ENCODE measurements around the gene PRSS2. TPM values are rescaled to one million over a fixed set of nuclear protein-coding genes. Genes with fewer than 3 reads are reported as not detected.
A peak's percentile ranks its signal among the peaks of the same experiment; 100 is the strongest.
"Not testable (repeated sequence)": the region's sequence is repeated elsewhere in the genome, so short reads cannot be mapped to it uniquely, and the experiment has no call there.

PRSS2 gene
- total and polyA plus RNA-seq, 2 donors (not counting 3 experiments of a cell fraction or from before 2014, with no cell fraction given), result 0.25 TPM; not detected in 1

DNA sequence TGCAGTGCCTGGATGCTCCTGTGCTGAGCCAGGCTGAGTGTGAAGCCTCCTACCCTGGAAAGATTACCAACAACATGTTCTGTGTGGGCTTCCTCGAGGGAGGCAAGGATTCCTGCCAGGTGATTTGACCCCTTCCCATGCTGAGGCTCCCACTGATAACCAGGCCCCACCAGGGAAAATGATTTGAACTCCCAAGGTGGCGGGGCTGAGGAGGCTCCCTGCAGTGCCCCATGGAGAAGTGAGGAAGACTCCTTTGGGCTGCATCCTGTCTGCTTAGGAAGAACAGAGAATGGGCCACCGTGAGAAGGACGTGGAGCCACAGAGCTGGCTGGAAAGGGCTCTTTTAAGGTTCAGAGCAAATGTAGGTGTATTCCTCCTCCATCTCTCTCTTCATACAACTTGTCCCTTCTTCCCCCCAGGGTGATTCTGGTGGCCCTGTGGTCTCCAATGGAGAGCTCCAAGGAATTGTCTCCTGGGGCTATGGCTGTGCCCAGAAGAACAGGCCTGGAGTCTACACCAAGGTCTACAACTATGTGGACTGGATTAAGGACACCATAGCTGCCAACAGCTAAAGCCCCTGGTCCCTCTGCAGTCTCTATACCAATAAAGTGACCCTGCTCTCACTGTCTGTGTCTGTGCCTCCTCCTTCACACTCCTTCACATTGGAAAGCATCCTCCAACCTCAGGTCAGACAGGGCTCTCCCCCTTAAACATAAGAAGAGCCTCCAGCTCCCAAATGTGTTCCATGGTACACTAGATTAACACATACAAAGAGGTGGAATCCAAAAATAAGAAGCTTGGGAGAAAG lies 3.4 kb downstream of the PRSS2 start:
- dilution Hi-C loops (cut with MboI; ENCODE audit: extremely low pct_ligation_motif_present, low sequenced_read_pairs), result no loop called here
- Histone ChIP-seq H3K9me1 (replicated peaks; ENCODE audit: control insufficient read depth, extremely low read depth, insufficient read depth, low read length) (no peaks in the 10 kb centered on the region), H3K79me2 (ENCODE audit: control insufficient read depth, insufficient read depth, low read length) (no peaks in the 10 kb centered on the region), H3K4me2 (ENCODE audit: insufficient read depth, low read length) (no peak overlapping the region), H3K27me3 (ENCODE audit: control insufficient read depth in 2 of 2, insufficient read depth in 2 of 2, low read length in 2 of 2) (peaks cover 2 to 15% of the 10 kb centered on the region in 2 experiments), H3K27ac (ENCODE audit: insufficient read depth, low read depth, low read length) (no peak overlapping the region), H3K4me1 (ENCODE audit: control insufficient read depth, extremely low read depth, insufficient read depth, low read length) (peaks cover 13% of the 10 kb centered on the region), H4K20me1 (replicated peaks; ENCODE audit: control insufficient read depth, extremely low read depth, insufficient read depth, low read length) (no peaks in the 10 kb centered on the region), H2AFZ (ENCODE audit: low read depth, low read length) (no peak overlapping the region), H3K9ac (replicated peaks; ENCODE audit: extremely low read depth, insufficient read depth, low read length) (no peak overlapping the region), H3K36me3 (ENCODE audit: control insufficient read depth in 2 of 2, extremely low read depth in 1 of 2, insufficient read depth in 2 of 2, low read length in 2 of 2) (no peaks in the 10 kb centered on the region), H3K4me3 (replicated peaks in 1 of 3; ENCODE audit: insufficient read depth in 1 of 3, low read depth in 1 of 3, low read length in 3 of 3) (no peak overlapping the region), H3K9me3 (replicated peaks; ENCODE audit: control insufficient read depth, insufficient read depth, low read length) (no peaks in the 10 kb centered on the region)
- ChIA-PET POLR2A (no interaction called here), CTCF (interaction anchor here (0.9 to 1.4 kb wide), 4 partner anchors 9 to 239 kb away, joined by 3 to 5 read pairs (median 4); no protein-coding TSS in a partner anchor)
- DNase-seq (ENCODE audit: low read depth, low spot score) (no peak), FAIRE-seq (no peak)
- BruUV-seq (replicated peaks), result no TSS peak
- TF ChIP-seq, protein P1, sequence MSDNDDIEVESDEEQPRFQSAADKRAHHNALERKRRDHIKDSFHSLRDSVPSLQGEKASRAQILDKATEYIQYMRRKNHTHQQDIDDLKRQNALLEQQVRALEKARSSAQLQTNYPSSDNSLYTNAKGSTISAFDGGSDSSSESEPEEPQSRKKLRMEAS (IDR thresholded peaks at IDR 0.05; ENCODE audit: insufficient read depth, insufficient read length), result no peak
- intact Hi-C loops (cut with micrococcal nuclease), result no loop called here

DNA sequence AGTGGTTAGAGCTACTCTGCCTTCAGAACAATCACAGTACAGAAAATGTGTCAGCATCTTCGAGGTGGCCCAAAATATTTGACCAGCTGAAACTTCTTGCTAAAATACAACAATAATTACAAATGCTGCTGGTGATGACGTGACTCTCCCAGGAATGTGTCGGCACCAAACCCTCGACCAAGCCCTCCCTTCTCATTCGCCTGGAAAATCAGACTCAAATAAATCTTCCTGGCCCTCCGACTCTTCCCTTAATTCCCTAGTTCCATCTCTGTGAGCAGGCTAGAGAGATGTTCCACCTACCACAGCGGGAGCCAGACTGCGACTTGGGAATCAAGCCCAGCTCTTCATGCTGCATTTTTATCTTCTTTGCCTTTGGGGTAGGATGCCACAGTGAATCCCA lies 4.1 kb downstream of the PRSS2 start:
- H3K4me3 ChIP-seq (replicated peaks in 1 of 3; ENCODE audit: insufficient read depth in 1 of 3, low read depth in 1 of 3, low read length in 3 of 3), result no peak overlapping the region
- BruUV-seq (replicated peaks), result no TSS peak
- H3K27me3 ChIP-seq (ENCODE audit: control insufficient read depth in 2 of 2, insufficient read depth in 2 of 2, low read length in 2 of 2), result peaks cover 2 to 12% of the 10 kb centered on the region in 2 experiments
- dilution Hi-C loops (cut with MboI; ENCODE audit: extremely low pct_ligation_motif_present, low sequenced_read_pairs), result no loop called here
- no peak for FAIRE-seq
- no peak for DNase-seq (ENCODE audit: low read depth, low spot score)
- no peak overlapping the region for H3K27ac ChIP-seq (ENCODE audit: insufficient read depth, low read depth, low read length)
- H3K4me2 ChIP-seq (ENCODE audit: insufficient read depth, low read length), result no peak overlapping the region
- no peaks in the 10 kb centered on the region for H3K9me3 ChIP-seq (replicated peaks; ENCODE audit: control insufficient read depth, insufficient read depth, low read length)
- peaks cover 13% of the 10 kb centered on the region for H3K4me1 ChIP-seq (ENCODE audit: control insufficient read depth, extremely low read depth, insufficient read depth, low read length)
- H3K36me3 ChIP-seq (ENCODE audit: control insufficient read depth in 2 of 2, extremely low read depth in 1 of 2, insufficient read depth in 2 of 2, low read length in 2 of 2), result no peaks in the 10 kb centered on the region
- POLR2A ChIA-PET, result no interaction called here
- no peaks in the 10 kb centered on the region for H3K9me1 ChIP-seq (replicated peaks; ENCODE audit: control insufficient read depth, extremely low read depth, insufficient read depth, low read length)
- H4K20me1 ChIP-seq (replicated peaks; ENCODE audit: control insufficient read depth, extremely low read depth, insufficient read depth, low read length), result no peaks in the 10 kb centered on the region
- no peaks in the 10 kb centered on the region for H3K79me2 ChIP-seq (ENCODE audit: control insufficient read depth, insufficient read depth, low read length)
- no peak overlapping the region for H2AFZ ChIP-seq (ENCODE audit: low read depth, low read length)
- TF ChIP-seq FOS (IDR thresholded peaks at IDR 0.05; ENCODE audit: borderline replicate concordance, insufficient read depth, low read length), result no peak
- TF ChIP-seq POLR2A (IDR thresholded peaks at IDR 0.05; ENCODE audit: low read depth, low read length), result no peak
- CTCF ChIA-PET, result interaction anchor here (0.9 to 1.4 kb wide), 4 partner anchors 8 to 240 kb away, joined by 3 to 5 read pairs (median 4); no protein-coding TSS in a partner anchor
- H3K9ac ChIP-seq (replicated peaks; ENCODE audit: extremely low read depth, insufficient read depth, low read length), result no peak overlapping the region
- intact Hi-C loops (cut with micrococcal nuclease), result no loop called here

DNA sequence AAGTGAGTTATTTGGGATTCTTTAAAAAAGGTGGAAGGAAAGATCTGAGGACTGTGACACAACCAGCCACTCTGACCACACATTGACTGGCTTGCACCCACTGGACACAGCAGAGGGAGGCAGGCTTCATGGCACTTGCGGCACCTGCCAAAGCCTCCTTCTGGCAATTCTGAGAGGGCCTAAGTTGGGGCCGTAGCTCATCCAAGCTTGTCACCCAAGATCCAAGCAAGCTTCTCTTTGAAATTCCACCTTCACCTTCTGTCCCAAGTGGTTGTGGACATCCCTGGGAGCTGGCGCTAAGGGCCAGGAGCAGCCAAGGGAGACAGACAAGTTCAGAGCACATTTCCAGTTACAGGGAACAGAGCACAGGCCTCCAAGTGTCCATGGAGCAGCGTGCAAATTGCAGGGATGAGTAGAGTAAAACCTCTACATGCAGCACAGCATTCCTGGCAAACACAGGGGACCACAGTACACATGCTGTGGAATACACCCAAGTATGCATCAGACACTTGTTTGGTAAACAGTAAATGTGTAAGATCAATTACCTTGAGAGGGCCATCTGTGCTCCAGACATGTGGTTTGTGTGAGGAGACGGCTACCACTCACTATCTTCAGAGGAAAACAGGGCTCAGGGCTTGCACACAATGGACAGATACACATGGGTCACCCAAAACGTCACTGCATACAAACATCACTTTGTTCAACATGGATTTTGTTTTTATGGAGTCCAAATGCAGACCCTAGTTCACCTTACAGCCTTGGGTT lies 4.8 kb downstream of the PRSS2 start:
- peaks cover 13% of the 10 kb centered on the region for H3K4me1 ChIP-seq (ENCODE audit: control insufficient read depth, extremely low read depth, insufficient read depth, low read length)
- DNase-seq (ENCODE audit: low read depth, low spot score); H4K20me1 ChIP-seq (replicated peaks; ENCODE audit: control insufficient read depth, extremely low read depth, insufficient read depth, low read length); H3K4me3 ChIP-seq (replicated peaks in 1 of 3; ENCODE audit: insufficient read depth in 1 of 3, low read depth in 1 of 3, low read length in 3 of 3); H3K27me3 ChIP-seq (ENCODE audit: control insufficient read depth in 2 of 2, insufficient read depth in 2 of 2, low read length in 2 of 2); H3K36me3 ChIP-seq (ENCODE audit: control insufficient read depth in 2 of 2, extremely low read depth in 1 of 2, insufficient read depth in 2 of 2, low read length in 2 of 2); H2AFZ ChIP-seq (ENCODE audit: low read depth, low read length); H3K79me2 ChIP-seq (ENCODE audit: control insufficient read depth, insufficient read depth, low read length); H3K9me3 ChIP-seq (replicated peaks; ENCODE audit: control insufficient read depth, insufficient read depth, low read length); H3K9me1 ChIP-seq (replicated peaks; ENCODE audit: control insufficient read depth, extremely low read depth, insufficient read depth, low read length); POLR2A ChIA-PET; H3K9ac ChIP-seq (replicated peaks; ENCODE audit: extremely low read depth, insufficient read depth, low read length); H3K4me2 ChIP-seq (ENCODE audit: insufficient read depth, low read length); BruUV-seq (replicated peaks); dilution Hi-C loops (cut with MboI; ENCODE audit: extremely low pct_ligation_motif_present, low sequenced_read_pairs): not testable (repeated sequence)
- CTCF ChIA-PET, result interaction anchor here (0.9 to 1.4 kb wide), 4 partner anchors 8 to 240 kb away, joined by 3 to 6 read pairs (median 4); no protein-coding TSS in a partner anchor
- FAIRE-seq, result peak; percentile 35
- peak overlapping the region; percentile 56 for H3K27ac ChIP-seq (ENCODE audit: insufficient read depth, low read depth, low read length)
- intact Hi-C loops (cut with micrococcal nuclease), result loop anchor here (1.0 to 2.0 kb wide), 3 partner anchors 21 to 61 kb away; no protein-coding TSS in a partner anchor
